H54 (cell line): ENCODE results near the gene NR4A1.

ENCODE experiments used
- DNase-seq: peaks from one replicate; pipeline ENCODE4 v3.0.0; 2011; ENCODE audit warnings: low spot score, mixed read lengths; ENCODE audit not compliant: insufficient read length
- FAIRE-seq: peaks from 3 replicates; lab custom pipeline; 2011; peaks lifted over from hg19 to GRCh38; lab: Jason Lieb, UNC
- POLR2A ChIP-seq: IDR thresholded peaks from 2 replicates; pipeline ENCODE4 v1.6.1; 2011; ENCODE audit warnings: low read depth, mild to moderate bottlenecking, low read length

The NR4A1 gene

GRCh38 chr12:52010692-52011601 lies 40.3 kb upstream of the NR4A1 start:
- no peak for FAIRE-seq
- no peak for DNase-seq
- no peak for TF ChIP-seq POLR2A

GRCh38 chr12:52011602-52012214 lies 39.5 kb upstream of the NR4A1 start:
- no peak for FAIRE-seq
- TF ChIP-seq POLR2A: no peak
- no peak for DNase-seq

- no peak for FAIRE-seq
- DNase-seq: no peak
- TF ChIP-seq POLR2A: no peak
These were observed 37.5 kb upstream of the NR4A1 start for GRCh38 chr12:52013626-52014310.

- DNase-seq (no peak), FAIRE-seq (no peak)
- no peak for TF ChIP-seq POLR2A
These were observed 36.4 kb upstream of the NR4A1 start for GRCh38 chr12:52014567-52015530.

GRCh38 chr12:52015532-52016041 lies 35.7 kb upstream of the NR4A1 start:
- FAIRE-seq: no peak
- TF ChIP-seq POLR2A: no peak

GRCh38 chr12:52018433-52019112 lies 32.7 kb upstream of the NR4A1 start:
- TF ChIP-seq POLR2A: no peak
- FAIRE-seq (no peak), DNase-seq (no peak)

More at GRCh38 chr12:52015532-52016041, 35.7 kb upstream of the NR4A1 start:
- no peak for DNase-seq

- FAIRE-seq: no peak
- TF ChIP-seq POLR2A: no peak
- DNase-seq: no peak
These were observed 32.0 kb upstream of the NR4A1 start for GRCh38 chr12:52019113-52019770.

GRCh38 chr12:52020539-52021336 lies 30.5 kb upstream of the NR4A1 start:
- no peak for FAIRE-seq
- DNase-seq: no peak
- TF ChIP-seq POLR2A: no peak

- FAIRE-seq (no peak), DNase-seq (no peak)
- no peak for TF ChIP-seq POLR2A
These were observed 28.4 kb upstream of the NR4A1 start for GRCh38 chr12:52022841-52023181.

GRCh38 chr12:52023182-52023975 lies 27.9 kb upstream of the NR4A1 start:
- DNase-seq: peak; percentile 91
- FAIRE-seq: no peak
- TF ChIP-seq POLR2A: 0 out of 2 replicates have a peak, but pooled peaks have one; percentile 19

GRCh38 chr12:52023976-52024688 lies 27.1 kb upstream of the NR4A1 start:
- no peak for DNase-seq
- FAIRE-seq: no peak
- no peak for TF ChIP-seq POLR2A
